GM15510 (cell line): ENCODE data around the gene PNLDC1.

ENCODE experiments used
- POLR2A ChIP-seq: IDR thresholded peaks from 3 replicates; pipeline ENCODE4 v1.6.1; 2011; ENCODE audit warnings: borderline replicate concordance; ENCODE audit not compliant: insufficient read length; ENCODE audit errors: extremely low read depth

The PNLDC1 gene

GRCh38 chr6:159826968-159827647 is 27.0 kb downstream of the PNLDC1 start:
- no peak for TF ChIP-seq POLR2A

GRCh38 chr6:159828074-159828473 is 28.0 kb downstream of the PNLDC1 start:
- no peak for TF ChIP-seq POLR2A

GRCh38 chr6:159829526-159829925 is 29.4 kb downstream of the PNLDC1 start:
- TF ChIP-seq POLR2A, result no peak

GRCh38 chr6:159830501-159831372 is 30.7 kb downstream of the PNLDC1 start:
- no peak for TF ChIP-seq POLR2A

GRCh38 chr6:159831373-159831679 is 31.2 kb downstream of the PNLDC1 start:
- no peak for TF ChIP-seq POLR2A

- no peak for TF ChIP-seq POLR2A
Observed at GRCh38 chr6:159832946-159833345, 32.9 kb downstream of the PNLDC1 start.

- TF ChIP-seq POLR2A, result no peak
Observed at GRCh38 chr6:159833556-159833955, 33.5 kb downstream of the PNLDC1 start.

GRCh38 chr6:159833997-159834603 is 34.0 kb downstream of the PNLDC1 start:
- no peak for TF ChIP-seq POLR2A

- TF ChIP-seq POLR2A, result no peak
Observed at GRCh38 chr6:159836718-159837490, 36.8 kb downstream of the PNLDC1 start.

GRCh38 chr6:159837511-159837910 is 37.4 kb downstream of the PNLDC1 start:
- TF ChIP-seq POLR2A, result no peak

GRCh38 chr6:159838020-159838744 is 38.1 kb downstream of the PNLDC1 start:
- no peak for TF ChIP-seq POLR2A

GRCh38 chr6:159842035-159842434 is 42.0 kb downstream of the PNLDC1 start:
- TF ChIP-seq POLR2A, result no peak

GRCh38 chr6:159844737-159845645 is 44.9 kb downstream of the PNLDC1 start:
- no peak for TF ChIP-seq POLR2A
